H1 (cell line): ENCODE measurements around the gene ZNF281.

Source experiments
- MAFK ChIP-seq: IDR thresholded peaks from 2 replicates; pipeline ENCODE4 v1.6.1; 2012; ENCODE audit warnings: low read depth, mild to moderate bottlenecking, improper control_type of control experiment, low read length
- YY1 ChIP-seq: IDR thresholded peaks from 2 replicates; pipeline ENCODE4 v1.6.1; 2011; ENCODE audit warnings: low read depth, mild to moderate bottlenecking, low read length
- TF ChIP-seq, protein P1 (sequence below), 3 experiments: IDR thresholded peaks; 1 replicate in 2 of 3; 2 replicates in 1 of 3; pipeline versions ENCODE4 v1.5.1 to v1.6.1; 2011; ENCODE audit warnings: low read length in 3 of 3, mild to moderate bottlenecking in 3 of 3, inconsistent platforms in 2 of 3, low read depth in 1 of 3, moderate library complexity in 1 of 3; ENCODE audit not compliant: insufficient read depth in 1 of 3; ENCODE audit errors: control extremely low read depth in 1 of 3

GRCh38 chr1:200409203-200409760 is 554 bp downstream of the ZNF281 start:
- no peak for TF ChIP-seq MAFK
- TF ChIP-seq, protein P1, sequence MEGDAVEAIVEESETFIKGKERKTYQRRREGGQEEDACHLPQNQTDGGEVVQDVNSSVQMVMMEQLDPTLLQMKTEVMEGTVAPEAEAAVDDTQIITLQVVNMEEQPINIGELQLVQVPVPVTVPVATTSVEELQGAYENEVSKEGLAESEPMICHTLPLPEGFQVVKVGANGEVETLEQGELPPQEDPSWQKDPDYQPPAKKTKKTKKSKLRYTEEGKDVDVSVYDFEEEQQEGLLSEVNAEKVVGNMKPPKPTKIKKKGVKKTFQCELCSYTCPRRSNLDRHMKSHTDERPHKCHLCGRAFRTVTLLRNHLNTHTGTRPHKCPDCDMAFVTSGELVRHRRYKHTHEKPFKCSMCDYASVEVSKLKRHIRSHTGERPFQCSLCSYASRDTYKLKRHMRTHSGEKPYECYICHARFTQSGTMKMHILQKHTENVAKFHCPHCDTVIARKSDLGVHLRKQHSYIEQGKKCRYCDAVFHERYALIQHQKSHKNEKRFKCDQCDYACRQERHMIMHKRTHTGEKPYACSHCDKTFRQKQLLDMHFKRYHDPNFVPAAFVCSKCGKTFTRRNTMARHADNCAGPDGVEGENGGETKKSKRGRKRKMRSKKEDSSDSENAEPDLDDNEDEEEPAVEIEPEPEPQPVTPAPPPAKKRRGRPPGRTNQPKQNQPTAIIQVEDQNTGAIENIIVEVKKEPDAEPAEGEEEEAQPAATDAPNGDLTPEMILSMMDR (IDR thresholded peaks at IDR 0.05; ENCODE audit: control extremely low read depth in 1 of 3, insufficient read depth in 1 of 3, low read depth in 1 of 3, low read length in 3 of 3) = peak in 1 of 3 experiments; percentile 5; a peak in 2 of 4 replicates
- TF ChIP-seq YY1 = no peak
